VCaP (cell line): ENCODE data around the gene ZFYVE9.

Experiments
- H3K27ac ChIP-seq: fragments of 450-650 bp; 2 replicates; pipeline ENCODE4 v1.5.1; 2017
- TF ChIP-seq, protein P1 (sequence below): fragments of 450-650 bp; conservative IDR thresholded peaks from 2 replicates; pipeline ENCODE4 v1.5.1; 2017; ENCODE audit warnings: mild to moderate bottlenecking, moderate library complexity

The ZFYVE9 gene

DNA sequence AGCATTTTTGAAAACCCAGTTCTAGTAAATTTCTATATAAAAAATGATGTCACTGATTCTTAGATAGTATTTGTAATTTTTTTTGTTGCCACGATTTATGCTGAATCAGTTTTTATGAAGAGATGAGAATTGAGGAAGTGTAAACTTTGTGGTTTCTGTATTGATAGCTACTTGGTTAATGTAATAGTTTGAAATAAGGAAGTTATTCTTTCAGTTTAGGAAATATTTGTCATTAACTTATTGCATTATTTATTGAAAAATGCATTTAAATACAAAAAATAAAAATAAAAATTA is 97.8 kb downstream of the ZFYVE9 start:
- no peak overlapping the region for H3K27ac ChIP-seq
- TF ChIP-seq, protein P1, sequence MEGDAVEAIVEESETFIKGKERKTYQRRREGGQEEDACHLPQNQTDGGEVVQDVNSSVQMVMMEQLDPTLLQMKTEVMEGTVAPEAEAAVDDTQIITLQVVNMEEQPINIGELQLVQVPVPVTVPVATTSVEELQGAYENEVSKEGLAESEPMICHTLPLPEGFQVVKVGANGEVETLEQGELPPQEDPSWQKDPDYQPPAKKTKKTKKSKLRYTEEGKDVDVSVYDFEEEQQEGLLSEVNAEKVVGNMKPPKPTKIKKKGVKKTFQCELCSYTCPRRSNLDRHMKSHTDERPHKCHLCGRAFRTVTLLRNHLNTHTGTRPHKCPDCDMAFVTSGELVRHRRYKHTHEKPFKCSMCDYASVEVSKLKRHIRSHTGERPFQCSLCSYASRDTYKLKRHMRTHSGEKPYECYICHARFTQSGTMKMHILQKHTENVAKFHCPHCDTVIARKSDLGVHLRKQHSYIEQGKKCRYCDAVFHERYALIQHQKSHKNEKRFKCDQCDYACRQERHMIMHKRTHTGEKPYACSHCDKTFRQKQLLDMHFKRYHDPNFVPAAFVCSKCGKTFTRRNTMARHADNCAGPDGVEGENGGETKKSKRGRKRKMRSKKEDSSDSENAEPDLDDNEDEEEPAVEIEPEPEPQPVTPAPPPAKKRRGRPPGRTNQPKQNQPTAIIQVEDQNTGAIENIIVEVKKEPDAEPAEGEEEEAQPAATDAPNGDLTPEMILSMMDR: no peak

DNA sequence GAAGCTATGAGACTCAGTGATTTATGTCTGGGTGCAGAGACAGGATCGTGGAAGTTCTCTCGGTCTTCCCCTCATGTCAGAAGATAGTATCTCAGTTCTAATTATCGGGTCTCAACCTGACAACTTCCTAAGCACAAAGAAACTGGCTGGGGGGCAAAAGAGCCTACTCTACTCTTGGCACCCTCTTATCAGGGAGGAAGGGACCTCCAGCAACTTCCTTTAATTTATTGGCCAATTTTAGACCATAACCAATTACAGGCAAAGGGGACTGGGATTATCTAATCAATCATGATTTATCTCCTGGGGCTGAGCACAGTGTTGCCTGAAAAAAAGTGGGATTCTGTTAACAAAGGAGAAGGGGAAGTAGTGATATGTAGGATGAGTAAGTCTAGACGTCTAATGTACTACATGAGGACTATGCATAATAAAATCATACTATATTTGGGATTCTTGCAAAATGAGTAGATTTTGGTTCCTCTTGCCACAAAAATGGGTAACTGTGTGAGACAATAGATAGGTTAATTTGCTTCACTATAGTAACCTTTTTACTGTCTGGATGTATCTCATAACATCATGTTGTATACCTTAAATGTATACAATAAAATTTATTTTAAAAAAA is 98.8 kb downstream of the ZFYVE9 start:
- TF ChIP-seq, protein P1: no peak
- no peak overlapping the region for H3K27ac ChIP-seq

DNA sequence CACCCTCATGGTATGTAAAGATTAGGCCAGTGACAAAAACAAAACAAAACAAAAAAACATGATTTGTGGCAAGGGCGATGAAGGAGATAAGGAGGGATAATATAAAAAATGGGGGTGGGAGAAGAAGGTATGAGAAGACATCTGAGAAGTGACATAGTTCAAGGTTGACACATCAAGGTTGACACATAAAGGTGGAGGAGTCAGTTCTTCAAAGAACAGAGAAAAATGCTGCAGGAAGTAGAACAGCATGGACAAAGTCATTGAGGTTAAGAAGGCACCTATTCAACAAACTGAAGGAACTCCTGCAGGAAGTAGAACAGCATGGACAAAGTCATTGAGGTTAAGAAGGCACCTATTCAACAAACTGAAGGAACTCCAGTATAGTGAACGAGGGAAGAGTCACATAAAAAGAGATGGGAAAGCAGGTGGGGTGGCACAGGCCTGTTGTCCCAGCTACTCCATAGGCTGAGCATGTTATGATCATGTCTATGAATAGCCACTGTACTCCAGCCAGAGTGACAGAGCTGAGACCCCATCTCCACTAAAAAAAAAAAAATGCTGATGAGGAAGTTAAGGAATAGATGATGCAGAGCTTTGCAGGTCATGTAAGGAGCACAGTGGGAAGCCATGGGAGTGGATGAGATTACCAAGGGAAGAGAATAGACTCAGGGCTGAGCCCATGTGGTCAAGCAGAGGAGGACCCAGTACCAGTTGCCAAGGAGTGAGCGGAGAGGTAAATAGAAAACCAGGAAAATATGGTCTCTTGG is 101.5 kb downstream of the ZFYVE9 start:
- H3K27ac ChIP-seq: no peak overlapping the region

DNA sequence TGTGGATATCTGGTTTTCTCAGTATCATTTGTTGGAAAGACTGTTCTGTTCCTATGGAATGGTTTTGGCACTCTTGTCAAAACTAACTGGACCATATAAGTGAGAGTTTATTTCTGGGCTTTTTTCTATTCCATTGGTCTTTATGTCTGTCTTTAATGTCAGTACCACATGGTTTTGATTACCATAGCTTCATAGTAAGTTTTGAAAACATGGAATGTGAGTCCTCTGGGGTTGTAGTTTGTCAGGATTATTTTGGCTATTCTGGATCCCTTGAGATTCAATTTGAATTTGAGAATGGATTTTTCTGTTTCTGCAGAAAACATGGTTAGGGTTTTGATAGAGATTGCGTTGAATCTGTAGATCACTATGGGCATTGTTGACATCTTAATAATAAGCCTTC is 107.9 kb downstream of the ZFYVE9 start:
- H3K27ac ChIP-seq: no peak overlapping the region
- TF ChIP-seq, protein P1: no peak

More for the DNA sequence above, 101.5 kb downstream of the ZFYVE9 start:
- TF ChIP-seq, protein P1: no peak

DNA sequence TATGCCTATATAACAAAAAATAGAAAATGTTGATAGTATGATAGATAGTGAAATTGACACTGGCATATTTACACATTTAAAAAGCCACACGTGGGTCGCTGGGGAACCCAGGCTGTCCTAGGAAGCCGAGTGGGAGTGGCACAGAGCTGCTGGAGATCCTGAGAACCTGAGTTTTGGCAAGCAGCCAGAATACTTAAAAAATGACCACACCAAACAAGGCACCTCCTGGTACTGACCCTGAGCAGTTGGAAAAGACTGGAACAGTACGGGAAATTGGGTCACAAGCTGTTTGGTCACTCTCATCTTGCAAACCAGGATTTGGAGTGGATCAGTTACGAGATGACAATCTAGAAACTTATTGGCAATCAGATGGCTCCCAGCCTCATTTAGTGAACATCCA is 111.5 kb downstream of the ZFYVE9 start:
- H3K27ac ChIP-seq: no peak overlapping the region
- TF ChIP-seq, protein P1: no peak

DNA sequence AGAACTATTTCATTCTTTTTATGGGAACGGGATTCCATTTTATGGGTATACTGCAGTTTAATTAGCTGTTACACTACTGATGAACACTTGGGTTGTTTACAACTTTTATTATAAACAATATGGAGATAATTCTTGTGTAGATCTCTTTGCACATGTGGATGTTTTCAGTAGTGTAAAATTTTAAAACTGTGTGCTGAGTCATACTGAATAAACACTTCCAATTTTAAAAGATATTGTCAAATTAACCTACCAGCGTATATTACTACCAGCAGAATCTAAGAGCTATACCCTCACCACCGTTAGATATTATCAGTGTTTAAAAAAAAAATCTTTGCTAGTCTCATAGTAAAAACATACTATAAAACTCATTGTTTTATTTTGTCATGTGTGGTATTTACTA is 118.0 kb downstream of the ZFYVE9 start:
- H3K27ac ChIP-seq: no peak overlapping the region
- TF ChIP-seq, protein P1: no peak

DNA sequence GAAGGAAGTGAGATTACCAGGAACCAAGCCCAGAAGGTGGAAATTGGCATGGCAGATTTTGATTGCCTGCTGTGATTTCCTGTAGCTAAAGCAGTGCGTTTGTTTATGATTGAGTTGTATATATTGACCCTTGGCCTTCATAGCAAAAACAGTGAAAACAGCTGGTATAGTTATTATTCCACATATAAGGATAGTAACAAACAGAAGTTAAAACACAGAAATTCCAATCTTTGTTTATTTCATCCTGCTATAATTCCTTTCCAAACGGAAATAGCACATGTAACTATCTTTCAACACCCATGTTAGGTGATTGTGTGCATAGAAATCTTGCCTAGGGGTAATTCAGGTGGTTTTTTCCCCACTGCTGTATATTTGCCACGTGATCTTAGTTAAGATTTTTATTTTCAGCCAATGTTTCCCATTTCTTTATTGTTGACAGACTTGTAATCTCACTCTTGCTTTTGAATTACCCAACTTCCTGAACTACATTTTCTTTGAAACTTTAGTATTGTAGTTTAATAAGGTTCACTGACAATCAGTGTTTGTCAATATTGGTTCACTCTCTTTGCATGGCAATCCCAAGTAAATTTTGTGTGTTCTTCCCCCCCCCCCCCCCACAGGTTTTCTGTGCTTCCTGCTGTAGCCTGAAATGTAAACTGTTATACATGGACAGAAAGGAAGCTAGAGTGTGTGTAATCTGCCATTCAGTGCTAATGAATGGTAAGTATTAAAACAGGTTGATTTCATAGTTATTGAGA is 121.4 kb downstream of the ZFYVE9 start:
- peak overlapping the region; percentile 55 for H3K27ac ChIP-seq
- TF ChIP-seq, protein P1: no peak
